Activated CD4-positive, CD25-positive, alpha-beta regulatory T cell (primary cell): Measurements from ENCODE around the gene FGF3.
"Not testable (repeated sequence)": the region's sequence is repeated elsewhere in the genome, so short reads cannot be mapped to it uniquely, and the experiment has no call there.

Experiments used
- DNase-seq, 4 experiments: peaks; one replicate each; lab custom pipeline; 2025; lab: John Stamatoyannopoulos, UW

FGF3 gene

GRCh38 chr11:69773626-69774353, 45.4 kb downstream of the FGF3 start:
- no peak for DNase-seq

DNA sequence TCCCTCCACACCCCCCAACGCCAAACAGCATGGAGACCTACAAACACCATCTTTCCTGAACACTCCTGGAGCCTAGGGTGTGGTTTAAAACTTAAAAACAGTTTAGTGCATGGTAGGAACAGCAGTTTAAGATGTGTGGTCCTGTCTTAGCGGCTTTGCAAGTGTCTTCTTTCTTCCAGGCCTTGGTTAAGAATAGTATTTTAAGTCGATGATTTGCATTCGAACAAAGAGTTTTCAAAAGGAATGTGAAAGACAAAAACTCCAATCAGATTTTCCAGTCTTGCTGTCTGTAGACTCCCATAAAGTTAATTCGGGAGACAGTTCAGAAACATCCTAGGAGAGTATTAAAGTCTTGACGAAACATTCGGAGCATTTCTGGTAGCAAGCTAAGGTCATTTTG, 47.8 kb downstream of the FGF3 start:
- DNase-seq: no peak

DNA sequence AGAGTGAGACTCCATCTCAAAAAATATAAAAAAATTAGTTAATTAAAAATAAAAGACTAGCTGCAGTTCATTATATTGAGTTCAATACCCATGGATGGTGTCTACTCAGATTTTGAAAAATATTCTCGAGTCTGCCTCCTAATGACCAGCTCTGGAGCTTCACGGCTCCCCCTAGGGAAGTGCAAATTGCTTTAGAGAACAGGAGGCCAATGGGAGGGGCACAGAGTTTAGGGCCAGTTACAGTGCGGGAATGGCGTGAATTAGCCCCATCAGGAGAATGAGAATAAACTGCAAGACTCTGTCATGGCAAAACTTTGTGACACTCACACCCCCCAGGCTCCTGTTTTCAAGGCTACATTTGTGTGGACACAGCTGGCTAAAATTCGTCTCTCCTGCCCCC, 48.7 kb downstream of the FGF3 start:
- DNase-seq: no peak

DNA sequence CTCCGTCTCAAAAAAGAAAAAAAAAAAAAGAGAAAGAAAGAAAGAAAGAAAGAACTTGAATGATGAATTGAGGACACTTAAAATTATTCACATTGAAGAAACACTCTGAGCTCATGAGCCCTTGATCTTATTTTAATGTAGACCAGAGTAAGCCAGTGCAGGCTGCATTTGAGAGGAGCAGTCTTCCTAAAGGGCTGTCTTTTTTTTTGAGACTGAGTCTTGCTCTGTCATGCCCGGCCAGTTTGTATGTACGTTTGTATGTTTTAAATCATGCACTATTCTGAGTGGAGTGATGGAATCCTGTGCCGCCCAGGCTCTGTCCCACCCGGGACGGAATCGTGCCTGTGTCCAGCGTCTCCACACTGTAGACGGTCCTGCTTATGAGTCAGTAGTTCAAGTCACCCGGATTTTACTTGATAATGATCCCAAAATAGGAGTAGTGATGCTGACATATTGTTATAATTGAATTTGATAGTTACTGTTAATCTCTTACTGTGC, 53.7 kb downstream of the FGF3 start:
- DNase-seq: no peak

DNA sequence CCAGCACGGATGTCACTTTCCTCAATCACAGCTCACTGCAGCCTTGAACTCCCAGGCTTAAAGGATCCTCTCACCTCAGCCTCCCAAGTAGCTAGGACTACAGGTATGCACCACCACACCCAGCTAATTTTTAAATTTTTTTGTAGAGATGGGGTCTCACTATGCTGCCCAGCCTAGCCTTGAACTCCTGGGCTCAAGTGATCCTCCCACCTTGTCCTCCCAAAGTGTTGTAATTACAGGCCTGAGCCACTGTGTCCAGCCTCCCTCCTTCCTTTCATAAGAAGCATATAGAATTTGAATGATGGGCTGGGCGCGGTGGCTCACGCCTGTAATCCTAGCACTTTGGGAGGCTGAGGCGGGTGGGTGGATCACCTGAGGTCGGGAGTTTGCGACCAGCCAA, 54.3 kb downstream of the FGF3 start:
- not testable (repeated sequence) for DNase-seq

GRCh38 chr11:69760319-69760718, 58.9 kb downstream of the FGF3 start:
- no peak for DNase-seq
